Liver (tissue), 3 donors: Measurements from ENCODE around the gene SLC11A1.

Experiments
- ATF3 ChIP-seq: IDR thresholded peaks from 2 replicates; pipeline ENCODE4 v1.6.1; 2016; ENCODE audit warnings: antibody characterized with exemption
- CTCF ChIP-seq: fragments of 150-350 bp; IDR thresholded peaks from 2 replicates; pipeline ENCODE4 v1.5.1; 2017; ENCODE audit warnings: improper control_type of control experiment, low read depth, low read length; ENCODE audit not compliant: missing input control
- GABPA ChIP-seq, 2 donors: IDR thresholded peaks in 1 of 2; conservative IDR thresholded peaks in 1 of 2; 2 replicates each; pipeline ENCODE4 v1.6.1; 2016; ENCODE audit warnings: antibody characterized with exemption in 2 of 2, mild to moderate bottlenecking in 1 of 2, moderate library complexity in 1 of 2
- HNF4G ChIP-seq: IDR thresholded peaks from 2 replicates; pipeline ENCODE4 v1.6.1; 2016; ENCODE audit warnings: antibody characterized with exemption
- JUND ChIP-seq, 2 donors: IDR thresholded peaks; 2 replicates each; pipeline ENCODE4 v1.6.1; 2016; ENCODE audit warnings: antibody characterized with exemption in 2 of 2
- MAX ChIP-seq: IDR thresholded peaks from 2 replicates; pipeline ENCODE4 v1.6.1; 2016; ENCODE audit warnings: antibody characterized with exemption
- RAD21 ChIP-seq, 2 donors: IDR thresholded peaks; 2 replicates each; pipeline ENCODE4 v1.6.1; 2016; ENCODE audit warnings: antibody characterized with exemption in 2 of 2, mild to moderate bottlenecking in 2 of 2
- REST ChIP-seq: IDR thresholded peaks from 2 replicates; pipeline ENCODE4 v1.6.1; 2016; ENCODE audit warnings: antibody characterized with exemption, mild to moderate bottlenecking
- RXRA ChIP-seq, 2 donors: IDR thresholded peaks; 2 replicates each; pipeline ENCODE4 v1.6.1; 2017 to 2018; ENCODE audit warnings: antibody characterized with exemption in 2 of 2, mild to moderate bottlenecking in 1 of 2
- SP1 ChIP-seq: IDR thresholded peaks from 2 replicates; pipeline ENCODE4 v1.6.1; 2018; ENCODE audit warnings: antibody characterized with exemption, mild to moderate bottlenecking
- TAF1 ChIP-seq: conservative IDR thresholded peaks from 2 replicates; pipeline ENCODE4 v1.6.1; 2016; ENCODE audit warnings: antibody characterized with exemption, mild to moderate bottlenecking
- ZBTB33 ChIP-seq: IDR thresholded peaks from 2 replicates; pipeline ENCODE4 v1.6.1; 2016; ENCODE audit warnings: antibody characterized with exemption
- donor health status: healthy.
- donor health status: healthy.

- TF ChIP-seq CTCF (no peak), SP1 (no peak), GABPA (IDR thresholded peaks at IDR 0.05 in 1 of 2, conservative IDR thresholded peaks at IDR 0.05 in 1 of 2) (no peak), REST (no peak), RXRA (IDR thresholded peaks at IDR 0.05) (no peak), ATF3 (no peak), MAX (no peak), HNF4G (no peak), TAF1 (no peak), RAD21 (IDR thresholded peaks at IDR 0.05) (no peak), JUND (IDR thresholded peaks at IDR 0.05) (no peak), ZBTB33 (no peak)
Observed at GRCh38 chr2:218368621-218369153, 13.4 kb upstream of the SLC11A1 start.
